HPDE6-E6E7 (cell line): ENCODE measurements around the gene PAQR8.

Experiments used
- DNase-seq: peaks from one replicate; pipeline ENCODE4 v3.0.0; 2011; ENCODE audit warnings: missing footprints; ENCODE audit errors: extremely low spot score

The PAQR8 gene, protein sequence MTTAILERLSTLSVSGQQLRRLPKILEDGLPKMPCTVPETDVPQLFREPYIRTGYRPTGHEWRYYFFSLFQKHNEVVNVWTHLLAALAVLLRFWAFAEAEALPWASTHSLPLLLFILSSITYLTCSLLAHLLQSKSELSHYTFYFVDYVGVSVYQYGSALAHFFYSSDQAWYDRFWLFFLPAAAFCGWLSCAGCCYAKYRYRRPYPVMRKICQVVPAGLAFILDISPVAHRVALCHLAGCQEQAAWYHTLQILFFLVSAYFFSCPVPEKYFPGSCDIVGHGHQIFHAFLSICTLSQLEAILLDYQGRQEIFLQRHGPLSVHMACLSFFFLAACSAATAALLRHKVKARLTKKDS

DNA sequence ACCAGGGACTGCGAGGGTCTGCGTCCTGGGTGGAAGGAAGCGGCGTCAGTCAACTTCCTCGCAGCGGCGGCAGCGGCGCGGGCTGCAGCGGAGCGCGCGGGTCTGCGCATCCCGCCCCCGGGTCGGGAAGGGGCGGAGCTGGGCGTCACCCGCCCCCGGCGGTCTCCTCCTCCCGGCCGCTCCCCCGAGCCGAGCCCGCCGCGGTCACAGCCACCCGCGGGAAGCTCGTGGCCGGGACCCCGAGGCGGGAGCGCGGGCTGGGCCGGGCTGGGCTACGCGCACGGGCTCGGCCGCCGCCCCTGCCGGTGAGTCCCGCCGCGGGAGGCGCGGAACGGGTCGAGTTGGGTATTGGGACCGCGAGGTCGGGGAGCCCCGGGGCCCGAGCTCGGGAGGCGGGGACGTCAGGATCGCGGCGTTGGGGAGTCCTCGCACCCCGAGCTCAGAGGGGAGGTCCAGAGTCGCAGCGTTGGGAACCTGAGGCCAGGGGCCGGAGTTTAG is at the start of gene PAQR8:
Gene PAQR8, plus strand, starts transcription at position 207 of the 498 bp plus-strand sequence. CDS start 41,063 bp downstream, outside the sequence.
- peak; percentile 69 for DNase-seq

DNA sequence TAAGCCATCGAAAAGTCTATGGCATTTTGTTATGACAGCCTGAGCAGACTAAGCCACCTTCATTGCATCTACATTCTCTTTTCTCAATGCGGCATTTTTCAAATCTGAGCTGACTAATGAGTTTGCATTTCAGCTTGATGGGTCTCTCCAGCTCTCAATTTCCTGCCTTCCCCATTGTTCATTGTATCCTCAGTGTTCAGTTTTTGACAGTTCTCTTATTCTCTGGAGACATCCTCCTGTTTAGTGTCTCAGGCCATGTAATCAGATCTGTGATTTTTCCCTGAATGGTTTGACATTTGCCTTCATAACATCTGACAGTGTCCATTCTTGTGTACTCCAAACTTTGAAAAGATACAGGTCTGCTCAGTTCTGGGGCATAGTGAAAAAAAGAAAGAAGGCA is 49.5 kb upstream of the PAQR8 start:
- DNase-seq, result no peak

DNA sequence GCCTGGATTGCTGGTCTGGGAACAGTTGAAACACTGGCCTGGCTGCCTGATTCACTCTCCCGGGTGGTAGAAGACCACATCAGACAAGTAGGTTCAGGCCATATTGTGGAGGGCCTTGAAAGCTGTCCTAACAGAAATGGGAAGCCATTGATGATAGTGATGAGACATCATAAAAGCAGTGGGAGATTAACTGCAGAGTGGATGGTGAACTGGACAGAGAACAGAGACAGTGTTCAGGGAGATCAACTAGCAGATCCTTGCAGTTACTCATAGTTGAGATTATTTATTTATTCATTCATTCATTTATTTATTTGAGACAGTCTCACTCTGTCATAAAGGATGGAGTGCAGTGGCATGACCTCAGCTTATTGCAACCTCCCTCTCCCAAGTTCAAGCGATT is 47.2 kb upstream of the PAQR8 start:
- no peak for DNase-seq

DNA sequence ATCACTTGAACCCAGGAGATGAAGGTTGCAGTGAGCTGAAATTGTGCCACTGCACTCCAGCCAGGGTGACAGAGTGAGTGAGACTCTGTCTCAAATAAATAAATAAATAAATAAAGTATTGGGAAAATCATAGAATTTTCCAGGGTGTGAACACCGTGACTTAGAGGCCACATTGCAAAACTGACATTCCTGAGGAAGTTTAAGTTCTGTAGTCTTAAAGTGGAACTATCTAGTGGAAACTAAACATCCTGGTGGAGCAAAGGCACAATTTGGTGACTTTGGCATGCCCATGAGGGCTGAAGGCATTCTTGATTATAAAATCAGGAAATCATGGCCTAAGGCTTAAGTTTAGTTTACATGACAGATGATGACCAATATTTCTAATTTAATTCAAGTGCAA is 44.7 kb upstream of the PAQR8 start:
- DNase-seq, result no peak

DNA sequence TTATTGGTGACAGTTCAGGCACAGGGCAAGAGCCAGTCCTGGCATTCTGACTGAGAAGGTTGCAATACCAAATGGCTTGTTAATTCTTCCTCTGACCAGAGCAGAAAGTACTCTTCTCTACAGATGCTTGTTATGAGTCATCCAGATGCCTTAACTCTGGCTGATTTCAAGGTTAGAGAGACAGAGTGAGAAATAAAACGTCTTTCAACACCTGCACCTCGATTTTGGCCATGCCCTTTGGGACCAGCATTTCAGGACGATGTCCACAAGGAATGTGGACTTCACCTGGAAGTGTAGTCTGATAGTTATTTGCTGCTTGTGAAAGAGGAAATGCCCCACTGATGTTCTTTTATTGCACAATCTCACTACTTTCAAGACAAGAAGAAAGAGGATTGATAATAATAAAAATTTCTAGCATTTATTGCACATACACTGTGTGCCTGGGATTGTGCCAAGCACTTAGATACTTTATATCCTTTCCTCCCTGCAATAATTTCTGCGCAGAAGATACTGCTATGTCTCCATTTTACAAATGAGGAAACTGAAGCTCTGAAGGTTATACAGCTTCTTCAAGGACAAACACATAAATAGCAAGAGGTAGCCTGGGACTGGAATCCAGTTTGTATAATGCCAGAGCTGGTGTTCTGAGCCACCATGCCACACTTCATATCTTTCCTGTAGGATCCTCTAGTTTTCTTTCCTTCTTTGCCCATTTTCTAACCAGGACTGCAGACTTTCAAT is 43.9 kb upstream of the PAQR8 start:
- DNase-seq, result peak; percentile 38

DNA sequence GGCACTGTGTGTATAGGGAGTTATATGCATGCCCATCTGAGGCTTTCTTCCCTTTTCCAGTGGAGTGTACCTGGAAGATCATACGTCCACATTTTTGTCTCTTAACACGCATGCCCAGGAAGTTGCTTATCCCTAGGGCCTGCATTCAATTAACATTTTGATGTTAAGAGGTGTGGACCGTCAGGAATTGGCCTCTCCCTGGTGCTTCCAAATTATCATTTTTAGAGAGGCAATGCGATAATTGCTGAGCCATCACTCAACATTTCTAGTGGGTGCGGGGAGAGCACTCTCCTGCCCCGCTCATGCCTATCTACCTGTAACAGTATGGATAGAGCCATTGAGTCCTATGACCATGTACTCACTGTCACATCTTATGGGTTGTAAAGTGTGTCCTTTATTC is 37.8 kb upstream of the PAQR8 start:
- no peak for DNase-seq

DNA sequence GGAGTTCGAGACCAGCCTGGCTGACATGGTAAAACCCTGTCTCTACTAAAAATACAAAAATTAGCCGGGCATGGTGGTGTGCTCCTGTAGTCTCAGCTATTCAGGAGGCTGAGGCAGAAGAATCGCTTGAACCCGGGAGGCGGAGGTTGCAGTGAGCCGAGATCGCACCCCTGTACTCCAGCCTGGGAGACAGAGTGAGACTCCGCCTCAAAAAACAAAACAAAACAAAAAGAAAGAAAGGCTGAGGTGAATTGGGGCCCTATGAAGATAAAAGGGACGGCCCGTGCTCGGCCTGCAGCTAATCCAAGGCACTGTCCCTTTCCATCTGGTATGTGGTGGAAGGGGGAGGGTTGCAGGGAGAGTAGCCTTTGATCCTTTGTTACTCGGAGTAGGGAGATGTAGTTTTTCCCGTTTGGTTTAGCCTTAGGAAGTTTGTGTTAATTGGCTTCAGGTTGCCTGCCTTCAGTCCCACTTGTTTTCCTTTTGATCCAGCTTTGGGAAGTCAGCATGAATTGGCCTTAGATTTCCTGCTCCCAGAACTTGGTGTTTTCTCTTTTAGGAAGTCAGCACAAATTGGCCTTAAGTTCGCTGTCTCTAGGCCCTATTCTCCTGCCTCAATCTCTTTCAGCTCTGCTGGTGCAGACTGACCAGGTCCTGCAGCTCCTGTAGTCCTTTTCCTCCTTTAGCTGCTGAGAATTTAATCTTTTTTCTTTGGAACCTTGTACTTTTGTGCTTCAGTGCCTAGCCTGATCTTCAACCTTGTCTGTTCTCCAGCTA is 36.1 kb upstream of the PAQR8 start:
- DNase-seq, result no peak

DNA sequence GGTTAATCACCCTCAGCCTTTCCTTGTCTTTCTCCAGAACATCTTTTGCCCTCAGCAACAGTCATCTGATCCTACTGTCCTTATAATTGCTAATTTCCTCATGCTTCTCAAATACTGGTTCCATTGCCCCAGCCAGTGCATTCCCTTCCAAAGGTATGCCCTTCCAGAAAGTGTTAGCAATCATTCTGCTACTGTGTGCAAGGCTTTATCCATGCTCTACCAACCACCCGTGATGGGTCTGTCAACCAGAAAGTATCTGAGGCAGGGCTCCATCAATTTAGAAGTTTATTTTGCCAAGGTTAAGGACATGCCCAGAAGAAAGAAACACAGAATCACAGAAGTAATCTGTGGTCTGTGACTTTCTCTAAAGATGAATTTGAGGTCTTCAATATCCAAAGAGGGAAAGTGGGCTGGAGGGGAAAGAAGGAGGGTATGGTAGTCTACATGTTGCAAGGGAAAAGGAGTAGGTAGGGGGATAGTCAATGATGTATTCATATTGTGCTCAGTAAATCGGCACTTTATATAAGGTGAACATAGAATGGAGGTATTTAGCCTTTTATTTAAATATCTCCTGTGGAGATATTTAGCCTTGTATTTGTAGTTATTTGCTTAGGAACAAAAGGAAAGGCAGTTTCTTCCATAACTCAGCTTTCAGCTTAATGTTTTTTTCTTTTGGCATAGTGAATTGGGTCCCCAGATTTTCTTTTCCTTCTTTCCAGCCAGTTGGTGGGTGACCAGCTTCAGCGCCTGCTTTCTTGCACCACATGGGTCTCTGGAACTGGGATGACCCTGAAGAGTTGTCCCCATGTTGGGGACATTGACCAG is 35.2 kb upstream of the PAQR8 start:
- no peak for DNase-seq

DNA sequence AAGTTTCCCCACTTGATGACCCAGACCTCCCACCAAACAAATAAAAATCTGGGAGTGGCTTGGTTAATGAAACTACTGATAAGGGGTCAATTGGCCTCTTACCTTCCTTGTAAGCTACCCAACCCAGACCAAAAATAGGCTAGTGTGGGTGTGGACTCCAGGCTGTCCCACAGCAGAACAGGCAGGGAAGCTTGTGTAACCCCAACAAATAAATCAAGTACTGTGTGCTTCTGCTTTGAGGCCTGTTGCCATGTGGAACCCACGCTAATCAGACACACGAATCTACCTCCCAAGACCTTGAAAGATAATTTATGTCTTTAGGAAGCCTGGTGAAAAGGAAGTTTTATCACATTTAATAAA is 33.7 kb upstream of the PAQR8 start:
- DNase-seq, result no peak

DNA sequence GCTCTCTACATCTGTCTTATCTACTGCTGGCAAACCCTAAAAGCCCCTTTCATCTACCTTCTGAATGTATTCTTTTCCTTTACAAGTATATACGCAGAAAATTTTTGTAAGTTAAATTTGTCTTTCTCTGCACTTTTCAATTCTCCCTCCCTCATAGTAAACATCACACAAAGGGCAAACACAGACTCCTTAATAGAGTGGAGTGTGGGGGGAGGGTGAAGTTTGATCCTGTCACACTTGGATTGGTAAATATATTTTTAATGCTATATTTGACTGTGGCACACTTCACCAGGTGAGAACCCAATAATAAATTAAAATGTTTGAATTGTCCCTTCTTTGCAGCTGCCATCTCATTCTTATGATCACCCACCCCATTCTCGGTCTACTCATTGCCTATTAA is 33.2 kb upstream of the PAQR8 start:
- no peak for DNase-seq

DNA sequence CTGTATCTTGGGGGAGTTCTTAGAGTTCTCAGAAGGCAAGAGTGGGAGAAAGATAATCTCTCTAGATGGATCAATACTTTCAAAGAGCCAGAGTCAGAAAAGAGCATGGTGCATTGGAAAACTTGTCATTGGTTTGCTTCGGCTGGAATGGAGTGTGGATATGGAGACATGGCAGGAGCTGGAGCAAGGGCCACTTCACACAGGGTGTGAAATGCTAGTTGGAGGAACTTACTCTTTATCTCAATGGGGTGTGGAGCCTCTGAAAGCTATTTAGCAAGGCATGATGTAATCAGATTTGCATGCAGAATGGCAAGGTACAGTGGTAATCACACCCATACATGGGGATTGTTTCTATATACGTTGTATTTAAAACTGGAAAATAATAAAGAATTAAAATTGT is 31.5 kb upstream of the PAQR8 start:
- DNase-seq, result no peak

DNA sequence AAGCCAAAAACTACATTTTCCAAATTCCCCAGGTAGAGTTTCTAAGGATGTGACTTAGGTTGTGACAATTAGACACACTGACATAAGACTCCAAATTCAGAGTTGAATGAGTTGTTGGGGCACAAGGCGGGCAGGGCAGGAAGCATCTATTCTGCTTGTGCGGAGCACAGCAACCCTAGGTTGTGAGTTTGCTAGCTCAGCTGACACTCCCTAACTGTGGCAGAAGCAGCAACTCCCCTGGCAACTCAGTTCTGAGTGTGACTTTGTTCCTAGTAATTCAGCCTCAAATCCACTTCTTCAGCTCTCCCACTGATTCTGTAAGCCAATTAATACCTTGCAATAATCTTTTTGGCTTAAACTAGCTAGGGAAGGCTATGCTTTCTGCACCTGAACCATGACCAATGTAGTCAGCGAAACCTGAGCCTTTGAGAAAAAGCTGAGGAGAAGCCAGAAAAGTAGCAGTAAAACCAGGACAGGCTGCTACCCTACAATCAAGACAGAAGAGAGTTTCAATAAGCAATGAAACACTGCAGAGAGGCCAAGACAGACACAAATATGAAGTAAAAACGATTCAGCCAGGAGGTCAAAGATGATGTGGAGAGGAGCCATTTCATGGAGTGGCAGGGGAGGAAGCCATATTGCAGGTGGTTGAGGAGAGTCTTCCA is 30.0 kb upstream of the PAQR8 start:
- no peak for DNase-seq

DNA sequence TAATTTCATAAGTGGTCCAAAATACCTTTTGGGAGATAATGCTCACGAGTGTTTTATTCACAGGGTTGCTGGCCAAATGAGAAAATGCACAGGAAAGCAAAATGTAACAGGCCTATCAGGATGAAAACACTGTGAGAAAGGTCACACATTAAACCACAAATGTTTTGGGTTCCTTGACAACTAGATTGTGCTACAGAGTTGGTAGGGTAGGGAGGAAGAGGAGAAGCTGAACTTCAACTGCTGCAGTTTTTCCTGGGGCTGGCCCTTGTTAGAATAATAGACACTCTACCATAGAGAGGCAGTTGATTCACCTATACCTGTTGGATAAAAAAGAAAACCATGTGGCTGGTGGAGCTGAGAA is 28.1 kb upstream of the PAQR8 start:
- no peak for DNase-seq

DNA sequence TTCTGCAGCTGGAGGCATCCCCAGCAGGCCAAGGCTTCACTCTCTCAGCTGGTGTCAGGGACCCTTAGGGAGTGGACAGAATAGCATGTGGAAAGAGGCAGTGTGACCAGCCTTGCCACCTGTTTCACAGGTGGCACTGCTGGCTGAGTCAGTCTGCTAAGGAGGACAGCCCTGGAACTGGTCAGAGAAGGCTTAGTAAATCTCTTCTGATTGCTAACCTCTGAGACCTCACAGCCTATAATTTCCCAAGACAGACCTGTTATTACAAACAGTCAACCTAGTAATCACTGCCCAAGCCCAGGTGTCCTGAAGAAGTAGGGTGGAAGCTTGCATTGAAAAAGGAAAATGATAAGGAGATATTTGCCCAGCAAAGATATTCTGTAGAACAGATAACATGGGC is 26.4 kb upstream of the PAQR8 start:
- no peak for DNase-seq

DNA sequence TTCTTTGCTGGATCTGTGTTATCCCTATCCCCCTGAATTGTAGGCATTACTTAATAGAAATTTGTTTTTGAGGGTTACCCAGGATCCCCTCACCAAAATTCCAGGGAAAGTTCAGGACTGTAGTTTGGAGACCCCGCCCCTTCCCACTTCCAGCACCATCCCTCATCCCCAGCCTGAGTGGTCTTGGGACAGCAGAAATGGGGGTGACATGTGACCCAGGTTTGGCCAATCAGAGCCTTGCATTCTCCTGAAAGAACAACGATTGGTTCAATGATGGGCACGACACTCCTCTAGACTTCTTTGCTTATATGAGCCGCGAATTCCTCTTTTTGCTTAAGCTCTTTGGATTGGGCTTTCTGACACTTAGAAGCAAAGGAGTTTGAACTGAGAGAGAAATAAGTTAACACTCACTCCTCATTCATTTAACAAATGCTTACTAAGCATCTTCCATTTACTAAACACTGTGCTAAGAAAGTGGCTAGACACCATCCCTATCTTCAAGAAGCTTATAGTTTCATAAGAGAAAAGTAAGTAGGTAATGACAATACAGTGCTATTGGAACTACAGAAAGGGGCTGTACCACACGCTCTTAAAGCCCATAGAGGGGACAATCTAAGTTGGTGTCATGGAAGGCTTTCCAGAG is 24.9 kb upstream of the PAQR8 start:
- no peak for DNase-seq

DNA sequence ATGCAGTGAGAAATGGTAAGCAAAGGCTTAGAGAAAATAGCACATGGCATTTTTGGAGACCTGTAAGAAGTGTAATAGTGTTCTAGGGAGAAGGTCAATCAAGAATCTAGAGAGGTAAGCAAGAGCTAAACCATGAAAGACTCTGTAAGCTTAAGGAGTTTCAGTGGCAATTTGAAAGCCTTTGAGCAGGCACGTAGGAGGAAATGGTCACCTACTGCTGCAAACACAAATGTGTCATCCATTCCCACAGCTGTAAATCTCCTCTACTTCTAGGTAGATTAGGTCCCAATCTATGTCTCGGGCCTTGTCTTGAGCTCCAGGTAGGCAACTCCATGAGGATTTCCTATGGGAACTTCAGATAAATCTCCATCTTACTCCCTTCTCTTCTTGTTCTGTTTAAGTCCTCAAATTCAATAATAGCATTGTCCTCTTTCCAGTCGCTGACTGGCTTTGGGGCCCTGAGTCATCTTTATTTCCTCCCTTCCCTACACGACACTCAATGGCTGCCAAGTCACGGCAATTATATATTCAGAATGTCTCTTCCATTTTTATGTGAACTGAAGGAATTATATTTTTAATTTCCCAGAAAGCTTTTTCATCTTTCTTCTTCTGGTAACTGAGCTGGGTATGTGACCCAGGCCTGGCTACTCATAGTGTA is 24.2 kb upstream of the PAQR8 start:
- DNase-seq, result no peak

DNA sequence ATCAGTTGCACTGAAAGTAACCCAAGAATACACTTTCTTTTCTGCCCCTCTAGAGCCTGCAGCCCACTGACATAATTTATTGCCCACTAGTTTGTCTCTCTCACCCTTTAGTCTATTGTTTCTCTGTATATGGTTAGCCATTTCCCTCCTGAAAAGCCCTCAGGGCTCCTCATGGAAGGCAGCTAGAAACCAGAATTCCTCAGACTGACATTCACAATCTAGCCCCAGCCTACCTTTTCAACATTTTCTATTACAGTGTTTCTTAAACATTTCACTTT is 21.4 kb upstream of the PAQR8 start:
- no peak for DNase-seq

DNA sequence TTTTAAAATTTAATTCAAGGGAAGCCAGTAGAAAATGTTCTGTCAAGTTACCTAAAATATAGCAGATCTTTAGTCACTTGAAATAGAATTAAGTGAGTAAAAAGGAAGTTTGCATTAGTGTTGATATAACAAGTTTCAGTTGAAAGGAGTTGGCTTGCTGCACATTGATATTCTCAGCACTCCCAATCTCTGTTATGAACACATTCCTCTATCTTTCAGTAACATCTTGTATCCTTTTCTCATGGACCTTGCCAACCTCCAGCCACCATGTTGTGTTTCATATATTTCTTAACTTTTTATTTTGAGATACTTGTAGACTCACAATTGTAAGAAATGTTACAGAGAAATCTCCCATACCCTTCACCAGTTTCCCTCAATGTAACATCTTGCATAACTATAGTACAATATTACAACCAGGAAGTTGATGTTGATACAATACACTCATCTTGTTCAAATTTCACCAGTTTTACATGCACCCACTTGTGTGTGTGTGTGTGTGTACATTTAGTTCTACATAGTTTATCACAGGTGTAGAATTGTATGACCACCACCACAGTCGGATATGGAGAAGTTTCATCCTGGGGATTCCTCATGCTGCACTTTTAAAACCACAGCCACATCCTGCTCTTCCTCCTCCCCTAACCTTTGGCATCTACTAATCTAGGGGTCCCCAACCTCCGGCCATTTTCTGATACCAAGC is 20.2 kb upstream of the PAQR8 start:
- DNase-seq, result no peak

DNA sequence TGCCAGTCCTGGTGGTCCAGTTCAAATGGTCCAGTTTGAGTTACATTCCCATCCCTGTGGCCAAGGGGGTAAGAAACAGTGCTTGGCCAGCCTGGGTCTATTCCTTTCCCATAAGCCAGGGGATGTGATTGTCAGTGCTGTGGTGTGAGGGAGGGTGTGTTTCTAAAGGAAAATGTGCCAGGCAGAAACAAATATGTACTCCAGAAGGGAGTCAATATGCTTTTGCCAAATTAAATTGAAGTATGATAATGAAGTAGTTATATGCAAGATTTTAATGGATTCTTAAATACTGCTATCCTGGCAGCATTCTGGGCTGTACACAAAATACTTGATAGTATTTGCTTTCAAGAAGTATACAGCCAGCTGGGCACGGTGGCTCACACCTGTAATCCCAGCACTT is 16.6 kb upstream of the PAQR8 start:
- DNase-seq, result no peak

DNA sequence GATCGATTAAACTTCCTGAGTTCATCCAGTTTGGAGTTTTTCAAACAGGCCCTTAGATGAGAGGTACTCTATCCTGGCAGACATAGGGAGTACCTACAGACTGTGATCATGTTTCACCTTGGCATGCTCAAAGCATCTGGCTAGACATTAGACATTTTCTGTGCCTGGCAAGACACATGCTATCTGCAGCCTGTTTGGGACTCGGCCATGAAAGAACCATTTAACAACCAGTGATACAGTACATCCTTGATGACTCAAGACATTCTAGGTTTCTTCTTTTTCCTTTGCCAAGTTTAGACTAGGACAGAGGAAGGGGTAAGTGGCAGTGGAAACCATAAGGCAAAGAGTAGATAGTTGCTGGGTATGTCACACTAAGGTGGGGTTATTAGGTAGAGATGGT is 15.4 kb upstream of the PAQR8 start:
- no peak for DNase-seq
